Suprapubic skin (tissue), 4 donors: ENCODE results near the gene PTPRF.

Experiments
- EP300 ChIP-seq: sonication (generic); formaldehyde crosslinking; IDR thresholded peaks from one replicate; pipeline ENCODE4 v1.6.1; 2017; ENCODE audit warnings: antibody characterized with exemption
- POLR2A ChIP-seq, 2 donors: fragments of 450-650 bp; IDR thresholded peaks; one replicate each; pipeline ENCODE4 v1.6.1; 2017; ENCODE audit warnings: antibody characterized with exemption in 2 of 2, mild to moderate bottlenecking in 2 of 2, moderate library complexity in 2 of 2
- POLR2AphosphoS5 ChIP-seq, 3 donors: sonication (generic); formaldehyde crosslinking; IDR thresholded peaks; one replicate each; pipeline ENCODE4 v1.6.1; 2017; ENCODE audit warnings: antibody characterized with exemption in 3 of 3
- TF ChIP-seq, protein P1 (sequence below), 2 donors: fragments of 200-600 bp in 1 of 2; fragments of 450-650 bp in 1 of 2; sonication (generic) in 1 of 2; IDR thresholded peaks; one replicate each; pipeline ENCODE4 v1.5.1; 2016 to 2019; ENCODE audit warnings: antibody characterized with exemption in 2 of 2, mild to moderate bottlenecking in 1 of 2, moderate library complexity in 1 of 2

DNA sequence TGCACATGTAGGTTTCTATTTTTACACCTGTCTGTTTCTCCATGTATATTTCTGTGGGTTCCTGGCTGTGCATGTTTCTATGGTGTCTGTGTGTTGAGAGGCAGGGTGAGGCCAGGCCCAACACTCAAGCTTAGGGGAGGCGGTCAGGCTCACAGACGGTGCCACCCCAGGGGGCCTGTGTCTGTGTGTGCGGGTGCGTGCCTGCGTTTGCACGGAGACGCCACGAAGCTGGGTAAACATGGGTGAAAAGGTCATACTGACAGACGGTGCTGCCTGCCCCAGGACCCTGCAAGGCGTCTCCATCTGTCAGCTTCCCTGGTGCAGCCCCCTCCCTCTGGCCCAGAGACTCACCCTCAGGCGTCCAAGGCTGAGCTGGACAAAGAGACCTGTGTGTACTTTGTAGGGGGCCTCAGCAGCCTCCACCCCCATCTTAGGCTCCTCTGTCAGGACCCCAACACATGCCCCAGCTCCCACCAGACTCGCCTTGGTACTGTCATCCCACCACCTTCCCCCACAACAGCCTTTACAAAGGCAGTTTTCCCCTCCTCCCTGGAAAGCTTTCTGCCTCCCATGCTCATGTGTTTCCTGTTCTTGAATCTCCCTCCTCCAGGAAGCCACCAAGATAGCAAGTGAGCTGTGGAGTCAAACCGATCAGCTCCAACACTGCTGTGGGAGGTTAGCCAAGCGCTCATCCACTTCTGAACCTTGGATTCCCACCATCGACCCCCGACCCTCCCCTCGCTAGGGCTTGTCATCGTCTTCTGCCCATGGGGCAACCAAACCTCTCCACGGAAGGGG is 34.1 kb downstream of the PTPRF start:
- TF ChIP-seq POLR2A (IDR thresholded peaks at IDR 0.05) (no peak), POLR2AphosphoS5 (IDR thresholded peaks at IDR 0.05) (no peak), EP300 (no peak)
- TF ChIP-seq, protein P1, sequence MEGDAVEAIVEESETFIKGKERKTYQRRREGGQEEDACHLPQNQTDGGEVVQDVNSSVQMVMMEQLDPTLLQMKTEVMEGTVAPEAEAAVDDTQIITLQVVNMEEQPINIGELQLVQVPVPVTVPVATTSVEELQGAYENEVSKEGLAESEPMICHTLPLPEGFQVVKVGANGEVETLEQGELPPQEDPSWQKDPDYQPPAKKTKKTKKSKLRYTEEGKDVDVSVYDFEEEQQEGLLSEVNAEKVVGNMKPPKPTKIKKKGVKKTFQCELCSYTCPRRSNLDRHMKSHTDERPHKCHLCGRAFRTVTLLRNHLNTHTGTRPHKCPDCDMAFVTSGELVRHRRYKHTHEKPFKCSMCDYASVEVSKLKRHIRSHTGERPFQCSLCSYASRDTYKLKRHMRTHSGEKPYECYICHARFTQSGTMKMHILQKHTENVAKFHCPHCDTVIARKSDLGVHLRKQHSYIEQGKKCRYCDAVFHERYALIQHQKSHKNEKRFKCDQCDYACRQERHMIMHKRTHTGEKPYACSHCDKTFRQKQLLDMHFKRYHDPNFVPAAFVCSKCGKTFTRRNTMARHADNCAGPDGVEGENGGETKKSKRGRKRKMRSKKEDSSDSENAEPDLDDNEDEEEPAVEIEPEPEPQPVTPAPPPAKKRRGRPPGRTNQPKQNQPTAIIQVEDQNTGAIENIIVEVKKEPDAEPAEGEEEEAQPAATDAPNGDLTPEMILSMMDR (IDR thresholded peaks at IDR 0.05), result no peak
